H9 (cell line): Measurements from ENCODE around the gene CD320. TPM values are rescaled to one million over a fixed set of nuclear protein-coding genes. Genes with fewer than 3 reads are reported as not detected.
"Not testable (repeated sequence)": the region's sequence is repeated elsewhere in the genome, so short reads cannot be mapped to it uniquely, and the experiment has no call there.

Experiments
- DNase-seq: peaks from one replicate; pipeline ENCODE4 v3.0.0-alpha.2; 2017
- H2AFZ ChIP-seq: one replicate; pipeline ENCODE4 v1.6.1; 2013; ENCODE audit warnings: mild to moderate bottlenecking, low read length, control low read depth, moderate library complexity
- H2AK5ac ChIP-seq: 2 replicates; pipeline ENCODE4 v1.6.1; 2013; ENCODE audit warnings: low read length, control low read depth, mixed read lengths; ENCODE audit not compliant: insufficient read length
- H2BK120ac ChIP-seq: one replicate; pipeline ENCODE4 v1.6.1; 2013; ENCODE audit warnings: low read depth, mild to moderate bottlenecking, low read length, control low read depth, inconsistent platforms; ENCODE audit not compliant: poor library complexity, severe bottlenecking
- H2BK12ac ChIP-seq: 2 replicates; pipeline ENCODE4 v1.6.1; 2013; ENCODE audit warnings: low read length, control low read depth, mixed read lengths, low read depth; ENCODE audit not compliant: insufficient read length
- H2BK15ac ChIP-seq: 2 replicates; pipeline ENCODE4 v1.6.1; 2013; ENCODE audit warnings: low read depth, low read length, control low read depth
- H2BK20ac ChIP-seq: one replicate; pipeline ENCODE4 v1.6.1; 2013; ENCODE audit warnings: low read depth, mild to moderate bottlenecking, low read length, control low read depth, inconsistent platforms; ENCODE audit not compliant: poor library complexity, severe bottlenecking
- H2BK5ac ChIP-seq: 2 replicates; pipeline ENCODE4 v1.6.1; 2013; ENCODE audit warnings: low read length, control low read depth, mixed read lengths; ENCODE audit not compliant: insufficient read length
- H3K14ac ChIP-seq: 2 replicates; pipeline ENCODE4 v1.6.1; 2013; ENCODE audit warnings: low read length, control low read depth; ENCODE audit not compliant: insufficient read depth
- H3K18ac ChIP-seq: 2 replicates; pipeline ENCODE4 v1.6.1; 2013; ENCODE audit warnings: low read depth, mild to moderate bottlenecking, mixed read lengths, low read length, control low read depth; ENCODE audit not compliant: insufficient read length
- H3K23ac ChIP-seq: 2 replicates; pipeline ENCODE4 v1.6.1; 2013; ENCODE audit warnings: low read length, control low read depth, mixed read lengths, low read depth; ENCODE audit not compliant: insufficient read length
- H3K23me2 ChIP-seq: 2 replicates; pipeline ENCODE4 v1.6.1; 2013; ENCODE audit warnings: low read depth, mild to moderate bottlenecking, mixed read lengths, low read length, control low read depth; ENCODE audit not compliant: insufficient read length, poor library complexity, severe bottlenecking
- H3K27ac ChIP-seq: 2 replicates; pipeline ENCODE4 v1.5.1; 2013; ENCODE audit warnings: low read length, control low read depth, mixed read lengths, low read depth; ENCODE audit not compliant: insufficient read length
- H3K27me3 ChIP-seq: 2 replicates; pipeline ENCODE4 v1.6.1; 2013; ENCODE audit warnings: low read length, control low read depth, inconsistent platforms; ENCODE audit not compliant: insufficient read depth
- H3K4ac ChIP-seq: 2 replicates; pipeline ENCODE4 v1.6.1; 2013; ENCODE audit warnings: low read depth, mild to moderate bottlenecking, control low read depth, inconsistent platforms, low read length, moderate library complexity
- H3K4me1 ChIP-seq: 2 replicates; pipeline ENCODE4 v1.6.1; 2013; ENCODE audit warnings: low read length, control low read depth, inconsistent platforms; ENCODE audit not compliant: insufficient read depth
- H3K4me2 ChIP-seq: 2 replicates; pipeline ENCODE4 v1.6.1; 2013; ENCODE audit warnings: low read length, control low read depth, mixed read lengths; ENCODE audit not compliant: insufficient read length, insufficient read depth
- H3K56ac ChIP-seq: 2 replicates; pipeline ENCODE4 v1.6.1; 2013; ENCODE audit warnings: low read depth, mild to moderate bottlenecking, mixed read lengths, low read length, control low read depth; ENCODE audit not compliant: insufficient read length
- H3K79me1 ChIP-seq: 2 replicates; pipeline ENCODE4 v1.6.1; 2013; ENCODE audit warnings: low read depth, mild to moderate bottlenecking, moderate library complexity, low read length, control low read depth, inconsistent platforms; ENCODE audit not compliant: insufficient read depth, poor library complexity, severe bottlenecking
- H3K79me2 ChIP-seq: 2 replicates; pipeline ENCODE4 v1.6.1; 2013; ENCODE audit warnings: low read length, control low read depth, inconsistent platforms; ENCODE audit not compliant: insufficient read depth
- H3K9ac ChIP-seq: 2 replicates; pipeline ENCODE4 v1.6.1; 2013; ENCODE audit warnings: low read length, control low read depth, mixed read lengths; ENCODE audit not compliant: insufficient read length; ENCODE audit errors: extremely low read depth
- H3K9me3 ChIP-seq: one replicate; pipeline ENCODE4 v1.6.1; 2013; ENCODE audit warnings: low read depth, low read length, inconsistent platforms; ENCODE audit not compliant: control insufficient read depth
- H3T11ph ChIP-seq: one replicate; pipeline ENCODE4 v1.6.1; 2013; ENCODE audit warnings: mild to moderate bottlenecking, low read length, control low read depth, inconsistent platforms
- H4K20me1 ChIP-seq: one replicate; pipeline ENCODE4 v1.6.1; 2013; ENCODE audit not compliant: control insufficient read depth, insufficient read length, insufficient read depth
- H4K5ac ChIP-seq: 2 replicates; pipeline ENCODE4 v1.6.1; 2013; ENCODE audit warnings: low read depth, mild to moderate bottlenecking, mixed read lengths, low read length, control low read depth; ENCODE audit not compliant: insufficient read length
- H4K8ac ChIP-seq: replicated peaks from 2 replicates; pipeline ENCODE4 v1.6.1; 2013; ENCODE audit warnings: low read length, control low read depth, mixed read lengths, low read depth; ENCODE audit not compliant: insufficient read length
- H4K91ac ChIP-seq: 2 replicates; pipeline ENCODE4 v1.6.1; 2013; ENCODE audit warnings: low read depth, mild to moderate bottlenecking, moderate library complexity, mixed read lengths, low read length, control low read depth; ENCODE audit not compliant: insufficient read length
- H3K27ac Mint-ChIP-seq, 3 experiments: 2 replicates in 2 of 3; 3 replicates in 1 of 3; pipeline ENCODE4 v1.8.0; 2020 to 2021; ENCODE audit warnings: mixed read lengths in 3 of 3, mild to moderate bottlenecking in 1 of 3, moderate library complexity in 1 of 3
- H3K27me3 Mint-ChIP-seq: 2 replicates; pipeline ENCODE4 v1.8.0; 2021; ENCODE audit warnings: low read depth, mild to moderate bottlenecking, moderate library complexity, mixed read lengths
- H3K36me3 Mint-ChIP-seq, 3 experiments: 2 replicates in 2 of 3; 3 replicates in 1 of 3; pipeline ENCODE4 v1.8.0; 2020 to 2021; ENCODE audit warnings: low read depth in 3 of 3, mixed read lengths in 3 of 3; ENCODE audit not compliant: insufficient read depth in 1 of 3
- H3K4me1 Mint-ChIP-seq, 2 experiments: 2 replicates each; pipeline ENCODE4 v1.8.0; 2020; ENCODE audit warnings: mixed read lengths in 2 of 2
- H3K4me3 Mint-ChIP-seq, 2 experiments: 2 replicates in 1 of 2; 3 replicates in 1 of 2; pipeline ENCODE4 v1.8.0; 2020 to 2021; ENCODE audit warnings: mild to moderate bottlenecking in 2 of 2, mixed read lengths in 2 of 2, moderate library complexity in 1 of 2
- H3K9me3 Mint-ChIP-seq, 2 experiments: 2 replicates in 1 of 2; 3 replicates in 1 of 2; pipeline ENCODE4 v1.8.0; 2020; ENCODE audit warnings: mild to moderate bottlenecking in 2 of 2, mixed read lengths in 2 of 2, moderate library complexity in 1 of 2
- CTCF ChIP-seq: fragments of 200-600 bp; sonication (generic); conservative IDR thresholded peaks from 3 replicates; pipeline ENCODE4 v1.8.0; 2021; ENCODE audit warnings: antibody characterized with exemption, mild to moderate bottlenecking
- WGBS: extraction: QIAGEN DNeasy Blood & Tissue Kit; methylation state at CpG from one replicate; pipeline ENCODE4 v1.1.7; 2013; ENCODE audit warnings: missing lambda C conversion rate, low lambda C conversion rate, mixed read lengths; ENCODE audit not compliant: insufficient read length; ENCODE audit errors: extremely low coverage; 5-methylcytosine and 5-hydroxymethylcytosine counted together
- total RNA-seq: library from RNA; stranded (reverse); gene quantifications from 2 replicates; pipeline ENCODE4 v1.2.1, GENCODE V29; 2021

CD320 gene
- total RNA-seq, 1 experiment from 2014 or later = 72.1 TPM

- no peak overlapping the region for H3K4ac ChIP-seq
- no peak overlapping the region for H2BK15ac ChIP-seq
- H3K27me3 ChIP-seq = no peaks in the 10 kb centered on the region
- H3K4me1 Mint-ChIP-seq = peaks cover 15 to 23% of the 10 kb centered on the region in 2 experiments
- H4K20me1 ChIP-seq = no peaks in the 10 kb centered on the region
- no peak overlapping the region for H3K18ac ChIP-seq
- no peaks in the 10 kb centered on the region for H3K36me3 Mint-ChIP-seq
- no peak overlapping the region for H2AK5ac ChIP-seq
- H3K9me3 Mint-ChIP-seq = peaks cover 0 to 3% of the 10 kb centered on the region in 2 experiments; a peak in 2 of 5 replicates
- no peak overlapping the region for H3K23ac ChIP-seq
- peak overlapping the region; percentile 73 for H2AFZ ChIP-seq
- H3K14ac ChIP-seq = no peak overlapping the region
- H3K9ac ChIP-seq = no peak overlapping the region
- DNase-seq = no peak
- H3T11ph ChIP-seq = no peak overlapping the region
- no peaks in the 10 kb centered on the region for H3K79me1 ChIP-seq
- no peak overlapping the region for H2BK20ac ChIP-seq
- H4K91ac ChIP-seq = no peak overlapping the region
- WGBS = 60% methylated on average over 1 of the region's 10 CpGs
- no peak overlapping the region for H3K56ac ChIP-seq
- peaks cover 9% of the 10 kb centered on the region for H3K27me3 Mint-ChIP-seq
- H2BK12ac ChIP-seq = no peak overlapping the region
- H3K4me2 ChIP-seq = no peak overlapping the region
- no peak for TF ChIP-seq CTCF
- H3K27ac Mint-ChIP-seq = no peak overlapping the region; a peak in 2 of 7 replicates
- no peaks in the 10 kb centered on the region for H3K4me1 ChIP-seq
- no peak overlapping the region for H2BK5ac ChIP-seq
- no peaks in the 10 kb centered on the region for H3K23me2 ChIP-seq
- no peak overlapping the region for H3K27ac ChIP-seq
- no peak overlapping the region for H2BK120ac ChIP-seq
- H3K79me2 ChIP-seq = no peaks in the 10 kb centered on the region
- H4K5ac ChIP-seq = no peak overlapping the region
- peak overlapping the region; percentile 43 to 54 for H3K4me3 Mint-ChIP-seq
- no peaks in the 10 kb centered on the region for H3K9me3 ChIP-seq
- no peak overlapping the region for H4K8ac ChIP-seq
Observed at GRCh38 chr19:8352134-8352827, 44.1 kb upstream of the CD320 start.

GRCh38 chr19:8349629-8350372 is 41.6 kb upstream of the CD320 start:
- WGBS = no CpG with 5 or more reads among the region's 8 CpGs
- H2BK5ac ChIP-seq, H3K79me1 ChIP-seq, H3K4ac ChIP-seq, H3K9me3 Mint-ChIP-seq, H3K27ac Mint-ChIP-seq, H3K14ac ChIP-seq, H3K23me2 ChIP-seq, H2AK5ac ChIP-seq, H3K4me2 ChIP-seq, H4K8ac ChIP-seq, H2BK12ac ChIP-seq, H2BK15ac ChIP-seq, H3K18ac ChIP-seq, H3K27ac ChIP-seq, H3K27me3 Mint-ChIP-seq, H4K20me1 ChIP-seq, H2BK120ac ChIP-seq, H2AFZ ChIP-seq, DNase-seq, H3K23ac ChIP-seq, H3T11ph ChIP-seq, H3K9me3 ChIP-seq, H3K4me1 ChIP-seq, H3K4me3 Mint-ChIP-seq, H3K27me3 ChIP-seq, H3K36me3 Mint-ChIP-seq, H3K79me2 ChIP-seq, H4K5ac ChIP-seq, H2BK20ac ChIP-seq, H4K91ac ChIP-seq, H3K56ac ChIP-seq: not testable (repeated sequence)
- H3K9ac ChIP-seq = peak overlapping the region; percentile 3
- H3K4me1 Mint-ChIP-seq = peaks cover 15 to 25% of the 10 kb centered on the region in 2 experiments
